Adipose tissue (tissue), 3 donors: ENCODE results near the gene SLX4IP. TPM values are rescaled to one million over a fixed set of nuclear protein-coding genes. Genes with fewer than 3 reads are reported as not detected.

Source experiments
- H3K27ac ChIP-seq: one replicate; pipeline ENCODE4 v1.5.1; 2013; ENCODE audit warnings: low read depth, low read length
- WGBS, 3 donors: extraction: QIAGEN DNeasy Blood & Tissue Kit; methylation state at CpG; one replicate each; pipeline ENCODE4 v1.1.7; 2013; 5-methylcytosine and 5-hydroxymethylcytosine counted together
- polyA plus RNA-seq, 3 donors: library from polyadenylated mRNA; stranded (reverse); fragments of 200-250 nt; gene quantifications; one replicate each; pipeline ENCODE4 v1.2.3, GENCODE V29; 2013
- donor health status: healthy with polysubstance abuse.
- donor health status: Bipolar disorder and iron deficiency.
- donor health status: healthy.

The SLX4IP gene
- polyA plus RNA-seq, 3 donors, result 0.62 to 1.6 (median 1.1) TPM

DNA sequence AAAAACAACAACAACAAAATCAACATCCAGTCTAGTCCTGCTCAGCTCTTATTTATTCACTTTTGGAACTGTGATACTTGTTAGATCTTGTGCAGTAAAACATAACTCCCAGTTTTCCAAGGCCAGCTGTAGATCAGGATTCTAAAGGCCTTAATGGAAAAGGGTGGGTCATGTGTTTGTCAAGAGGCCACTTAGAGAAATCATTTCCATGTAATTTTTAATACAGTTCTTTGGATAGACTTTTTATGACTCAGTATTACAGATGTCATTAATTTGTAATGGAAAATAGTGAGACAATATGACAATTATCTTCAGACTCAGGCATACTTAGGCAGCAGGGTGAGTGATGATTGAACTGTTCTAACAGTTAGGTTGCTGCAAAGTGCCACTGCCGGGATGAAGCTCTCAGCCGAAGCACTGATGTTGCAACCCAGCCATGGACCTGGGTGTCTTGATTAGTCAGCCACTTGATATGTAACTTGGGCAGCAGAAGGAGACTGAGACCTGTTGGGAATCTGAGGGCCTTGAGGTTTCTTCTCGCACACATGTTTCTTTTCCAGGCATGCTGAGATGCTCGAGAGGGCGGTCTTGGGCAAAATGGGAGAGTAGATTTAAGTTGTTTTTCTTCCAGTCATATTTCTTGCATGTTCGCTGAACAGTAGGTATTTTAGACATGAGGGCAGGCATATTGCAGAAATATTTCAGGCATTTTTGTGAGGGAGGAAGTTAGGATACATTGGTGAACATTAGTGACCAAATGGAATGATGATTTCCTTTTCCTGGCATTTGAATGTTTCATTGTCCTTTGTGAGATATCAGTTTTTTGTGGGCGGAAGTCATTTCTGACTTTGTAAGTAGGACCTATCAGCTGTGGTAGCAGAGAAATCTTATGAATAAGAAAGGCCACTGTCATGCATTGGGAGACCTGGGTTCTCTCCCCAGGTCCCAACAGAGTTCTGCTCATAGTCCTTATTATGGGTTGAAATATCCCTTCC, 52.3 kb downstream of the SLX4IP start:
- 74 to 93% (median 84%) methylated on average over 7 of the region's 7 CpGs for WGBS, 3 donors

DNA sequence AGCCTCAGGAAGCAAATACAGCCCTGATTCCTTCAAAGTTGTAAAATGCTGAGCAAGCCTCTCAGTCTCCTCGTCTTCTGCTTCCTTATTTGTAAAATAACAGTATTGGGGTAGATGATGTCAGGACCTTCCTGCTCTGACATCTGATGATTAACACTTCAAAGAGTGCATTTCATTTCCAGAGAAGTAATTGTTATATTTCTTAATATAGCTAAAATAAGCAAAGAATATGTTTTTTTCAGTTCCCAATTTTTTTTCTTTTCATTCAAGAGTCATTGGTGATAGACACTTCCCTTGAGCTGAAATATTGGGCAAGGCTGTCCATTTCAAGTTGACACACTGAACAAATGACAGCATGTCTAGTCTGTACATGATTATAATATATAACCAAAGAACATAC, 53.4 kb downstream of the SLX4IP start:
- WGBS, 3 donors, result 45 to 100% (median 72%) methylated on average over 1 of the region's 1 CpG
- no peak overlapping the region for H3K27ac ChIP-seq

More for the DNA sequence above, 52.3 kb downstream of the SLX4IP start:
- no peak overlapping the region for H3K27ac ChIP-seq

GRCh38 chr20:10489853-10490252, 54.7 kb downstream of the SLX4IP start:
- WGBS, 3 donors, result 84 to 95% (median 92%) methylated on average over 1 of the region's 1 CpG
- H3K27ac ChIP-seq, result no peak overlapping the region

DNA sequence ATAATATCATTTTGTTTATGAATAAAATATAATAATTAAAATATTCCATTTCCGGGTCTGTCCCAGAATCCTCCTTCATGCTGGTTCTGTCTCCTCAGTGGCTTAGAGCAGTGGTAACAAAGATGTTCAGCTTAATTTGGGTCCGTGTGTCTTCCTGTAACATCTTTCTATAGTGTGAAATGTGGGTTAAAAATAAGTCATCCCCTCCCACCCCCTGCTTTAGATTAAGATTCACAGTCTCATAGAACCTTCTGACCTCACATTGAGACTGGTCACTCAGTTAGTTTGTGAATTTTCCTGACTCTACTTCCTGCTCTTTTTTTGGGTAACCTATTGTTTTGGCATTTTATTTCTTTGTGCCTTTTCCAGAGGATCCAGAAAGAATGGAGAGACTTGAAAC, 55.2 kb downstream of the SLX4IP start:
- 93 to 99% (median 98%) methylated on average over 2 of the region's 2 CpGs for WGBS, 3 donors
- no peak overlapping the region for H3K27ac ChIP-seq

DNA sequence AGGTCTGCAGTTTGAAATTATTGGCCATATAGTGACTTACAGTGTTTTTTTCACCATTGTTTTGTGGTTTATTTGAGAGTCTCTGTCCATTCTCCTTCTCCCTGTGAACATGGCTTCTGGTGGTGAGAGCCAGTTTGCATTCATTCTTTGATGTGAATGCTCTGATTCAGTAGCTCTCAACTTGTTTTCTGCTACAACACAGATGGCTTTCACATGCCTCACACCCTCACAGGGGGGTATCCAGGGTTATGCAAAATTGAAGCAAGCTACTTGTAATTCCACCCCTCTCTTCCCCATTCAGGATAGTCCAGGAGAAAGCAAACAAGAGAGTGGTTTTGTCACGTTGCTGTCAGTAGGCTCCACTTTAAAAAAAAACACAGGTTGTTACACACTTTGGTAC, 55.6 kb downstream of the SLX4IP start:
- no peak overlapping the region for H3K27ac ChIP-seq
- 35 to 63% (median 50%) methylated on average over 1 of the region's 1 CpG for WGBS, 3 donors

- 62 to 87% (median 67%) methylated on average over 2 of the region's 2 CpGs for WGBS, 3 donors
- H3K27ac ChIP-seq, result no peak overlapping the region
Measured at GRCh38 chr20:10492065-10492464, 57.0 kb downstream of the SLX4IP start.

GRCh38 chr20:10492844-10493243, 57.7 kb downstream of the SLX4IP start:
- no peak overlapping the region for H3K27ac ChIP-seq
- 90 to 97% (median 97%) methylated on average over 2 of the region's 2 CpGs for WGBS, 3 donors

GRCh38 chr20:10495173-10495572, 60.1 kb downstream of the SLX4IP start:
- no peak overlapping the region for H3K27ac ChIP-seq
- 37 to 79% (median 48%) methylated on average over 2 of the region's 2 CpGs for WGBS, 3 donors

DNA sequence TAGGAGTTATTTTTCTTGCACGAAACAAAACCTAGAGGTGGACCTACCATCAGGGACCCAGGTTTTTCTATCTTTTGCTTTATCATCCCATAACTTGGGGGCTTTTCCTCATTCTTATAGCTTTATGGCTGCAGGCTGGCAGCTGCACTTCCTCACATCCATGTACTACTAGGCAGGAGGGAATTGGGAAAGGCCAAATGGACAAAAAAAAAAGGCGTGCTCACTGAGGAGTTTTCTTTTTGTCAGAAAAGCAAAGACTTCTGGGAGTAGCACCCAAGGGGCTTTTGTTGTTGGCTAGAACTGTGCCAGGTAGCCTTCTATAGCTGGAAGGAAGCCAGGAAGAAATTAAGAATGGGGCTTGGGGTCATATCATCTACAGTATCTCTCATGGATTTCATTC, 61.4 kb downstream of the SLX4IP start:
- no peak overlapping the region for H3K27ac ChIP-seq
- WGBS, 3 donors, result 84 to 90% (median 86%) methylated on average over 2 of the region's 2 CpGs

GRCh38 chr20:10497283-10497682, 62.2 kb downstream of the SLX4IP start:
- 89 to 98% (median 95%) methylated on average over 2 of the region's 2 CpGs for WGBS, 3 donors
- no peak overlapping the region for H3K27ac ChIP-seq

DNA sequence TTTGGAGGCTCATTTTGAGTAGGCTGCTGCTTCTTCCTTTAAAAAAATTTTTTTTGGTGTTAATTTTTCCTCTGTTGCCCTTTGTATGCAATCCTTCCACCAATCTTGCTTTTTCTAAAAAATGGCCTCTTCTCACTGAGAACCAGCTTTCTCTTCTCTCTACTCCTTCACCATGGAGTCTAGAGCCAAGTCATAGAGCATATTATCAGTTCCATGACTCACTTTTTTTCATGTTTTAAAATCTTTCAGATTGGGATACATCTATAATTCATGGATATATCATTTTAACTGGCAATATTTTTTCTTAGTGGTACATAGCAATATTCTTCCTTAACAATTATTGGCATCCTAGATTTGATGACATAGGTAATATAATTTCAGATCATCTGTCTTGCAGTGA, 62.7 kb downstream of the SLX4IP start:
- no peak overlapping the region for H3K27ac ChIP-seq

GRCh38 chr20:10498200-10498599, 63.1 kb downstream of the SLX4IP start:
- 39 to 75% (median 42%) methylated on average over 1 of the region's 1 CpG for WGBS, 3 donors
- H3K27ac ChIP-seq, result no peak overlapping the region

- no peak overlapping the region for H3K27ac ChIP-seq
- 37 to 73% (median 53%) methylated on average over 4 of the region's 4 CpGs for WGBS, 3 donors
Measured at GRCh38 chr20:10501402-10501801, 66.3 kb downstream of the SLX4IP start.

DNA sequence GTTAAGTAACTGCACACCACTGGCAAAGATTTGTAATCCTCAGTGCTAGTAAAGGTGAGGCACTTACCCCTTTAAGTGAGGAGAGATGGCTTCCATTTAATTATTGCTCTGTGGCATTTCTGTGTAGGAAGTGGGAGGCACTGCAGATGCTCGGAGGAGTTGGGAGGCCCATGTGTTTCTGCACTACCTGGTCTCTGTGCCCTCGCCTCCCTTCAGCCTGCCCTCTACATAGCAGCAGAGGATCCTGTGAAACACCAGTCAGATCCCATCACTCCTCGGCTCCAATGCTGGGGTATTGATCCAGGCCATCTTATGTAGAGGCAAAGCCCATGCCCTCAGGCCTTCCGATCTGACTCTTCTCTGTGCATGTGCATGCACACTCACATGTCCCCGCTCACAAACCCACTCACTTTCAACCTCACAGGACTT, 67.0 kb downstream of the SLX4IP start:
- WGBS, 3 donors, result 75 to 97% (median 83%) methylated on average over 5 of the region's 5 CpGs
- no peak overlapping the region for H3K27ac ChIP-seq

DNA sequence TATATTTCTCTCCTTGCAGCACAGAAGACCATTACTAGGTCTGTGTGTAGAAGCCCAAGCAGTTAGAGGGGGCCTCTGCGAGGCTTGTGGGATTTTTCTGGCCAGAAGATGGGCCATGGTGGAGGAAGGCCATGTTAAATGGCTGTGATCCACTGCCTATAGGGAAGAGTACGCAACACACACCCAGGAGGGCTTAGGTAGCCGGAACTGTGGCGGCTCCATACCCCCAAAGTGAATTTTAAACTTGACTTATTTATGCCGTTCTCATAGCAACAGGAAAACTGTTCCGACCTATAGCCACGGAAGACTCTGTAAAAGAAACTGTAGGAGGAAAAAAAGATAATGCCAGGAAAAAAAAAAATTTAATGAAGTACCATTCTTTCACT, 69.5 kb downstream of the SLX4IP start:
- WGBS, 3 donors, result 59 to 88% (median 61%) methylated on average over 7 of the region's 7 CpGs

GRCh38 chr20:10504994-10505730, 70.1 kb downstream of the SLX4IP start:
- H3K27ac ChIP-seq, result no peak overlapping the region
- WGBS, 3 donors, result 23 to 66% (median 28%) methylated on average over 5 of the region's 5 CpGs

More for the DNA sequence above, 69.5 kb downstream of the SLX4IP start:
- H3K27ac ChIP-seq, result no peak overlapping the region

GRCh38 chr20:10505827-10506226, 70.7 kb downstream of the SLX4IP start:
- 45 to 61% (median 53%) methylated on average over 2 of the region's 2 CpGs for WGBS, 3 donors
- no peak overlapping the region for H3K27ac ChIP-seq

GRCh38 chr20:10507052-10507451, 71.9 kb downstream of the SLX4IP start:
- no peak overlapping the region for H3K27ac ChIP-seq
- 88 to 96% (median 91%) methylated on average over 4 of the region's 4 CpGs for WGBS, 3 donors

- H3K27ac ChIP-seq, result no peak overlapping the region
Measured at GRCh38 chr20:10508060-10508459, 73.0 kb downstream of the SLX4IP start.

More at GRCh38 chr20:10508060-10508459, 73.0 kb downstream of the SLX4IP start:
- 74 to 77% (median 77%) methylated on average over 4 of the region's 4 CpGs for WGBS, 3 donors
